B cell (primary cell): Measurements from ENCODE around the gene DLG2. TPM values are rescaled to one million over a fixed set of nuclear protein-coding genes. Genes with fewer than 3 reads are reported as not detected.

Source experiments
- ATAC-seq: fragments of 200-7000 bp; cut with Tn5 transposase; one replicate; pipeline ENCODE4 v1.10.0; 2021; ENCODE audit warnings: low read depth, mild to moderate bottlenecking, moderate number of reproducible peaks, moderate library complexity
- CTCF ChIA-PET: fragments of 350-600 bp; sonication (Branson Sonifier 250); formaldehyde crosslinking; loops from one replicate; lab custom pipeline; 2021; ENCODE audit warnings: antibody characterized with exemption, inconsistent platforms; lab: Charles Lee
- POLR2A ChIA-PET: fragments of 350-600 bp; sonication (Branson Sonifier 250); formaldehyde crosslinking; loops from one replicate; lab custom pipeline; 2021; ENCODE audit warnings: antibody characterized with exemption; lab: Charles Lee
- DNase-seq: peaks from one replicate; pipeline ENCODE4 v3.0.0; 2013
- H2AFZ ChIP-seq: 2 replicates; pipeline ENCODE4 v1.6.1; 2012; ENCODE audit warnings: mild to moderate bottlenecking, low read depth, low read length; ENCODE audit not compliant: insufficient read depth, poor library complexity, severe bottlenecking
- H3K27ac ChIP-seq, 2 donors: 1 replicate in 1 of 2; 2 replicates in 1 of 2; pipeline ENCODE4 v1.5.1; 2012 to 2013; ENCODE audit warnings: low read length in 2 of 2, mild to moderate bottlenecking in 2 of 2, moderate library complexity in 1 of 2
- H3K27me3 ChIP-seq, 4 experiments: fragments of 200-600 bp in 1 of 4; sonication (generic) in 1 of 4; replicated peaks in 1 of 4; 1 replicate in 2 of 4; 2 replicates in 2 of 4; pipeline versions ENCODE4 v1.6.1 to v1.7.0; 2013 to 2016; ENCODE audit warnings: low read length in 3 of 4, mild to moderate bottlenecking in 2 of 4, mixed read lengths in 1 of 4, moderate library complexity in 1 of 4; ENCODE audit not compliant: insufficient read depth in 4 of 4, control insufficient read depth in 3 of 4; ENCODE audit errors: control extremely low read depth in 1 of 4
- H3K36me3 ChIP-seq, 2 experiments: replicated peaks in 1 of 2; 1 replicate in 1 of 2; 2 replicates in 1 of 2; pipeline versions ENCODE4 v1.6.1 to v1.7.1; 2013; ENCODE audit warnings: low read length in 1 of 2; ENCODE audit not compliant: insufficient read depth in 2 of 2, control insufficient read depth in 1 of 2; ENCODE audit errors: control extremely low read depth in 1 of 2, extremely low read depth in 1 of 2
- H3K4me1 ChIP-seq, 2 donors: fragments of 200-600 bp in 1 of 2; sonication (generic) in 1 of 2; 1 replicate in 1 of 2; 2 replicates in 1 of 2; pipeline versions ENCODE4 v1.5.1 to v1.6.1; 2013 to 2017; ENCODE audit warnings: low read length in 2 of 2; ENCODE audit not compliant: control insufficient read depth in 2 of 2, insufficient read depth in 2 of 2
- H3K4me2 ChIP-seq: replicated peaks from 2 replicates; pipeline ENCODE3; 2012; ENCODE audit warnings: mild to moderate bottlenecking, low read depth, low read length; ENCODE audit not compliant: poor library complexity, severe bottlenecking
- H3K4me3 ChIP-seq, 5 experiments: fragments of 200-600 bp in 1 of 5; sonication (generic) in 1 of 5; 1 replicate in 3 of 5; 2 replicates in 2 of 5; pipeline versions ENCODE4 v1.5.1 to v1.7.0; 2011 to 2016; ENCODE audit warnings: low read length in 4 of 5, mild to moderate bottlenecking in 4 of 5, low read depth in 2 of 5, control low read depth in 1 of 5, moderate library complexity in 1 of 5; ENCODE audit not compliant: insufficient read depth in 1 of 5; ENCODE audit errors: control extremely low read depth in 1 of 5, extremely low read depth in 1 of 5
- H3K79me2 ChIP-seq: fragments of 200-600 bp; sonication (generic); one replicate; pipeline ENCODE4 v1.6.0; 2016; ENCODE audit warnings: low read length; ENCODE audit not compliant: control insufficient read depth, insufficient read depth
- H3K9ac ChIP-seq: fragments of 200-600 bp; sonication (generic); 2 replicates; pipeline ENCODE4 v1.6.1; 2017; ENCODE audit warnings: mild to moderate bottlenecking, low read length, moderate library complexity
- H3K9me3 ChIP-seq, 3 donors: one replicate each; pipeline versions ENCODE4 v1.6.1 to v1.7.1; 2013; ENCODE audit warnings: low read length in 2 of 3; ENCODE audit not compliant: control insufficient read depth in 2 of 3, insufficient read depth in 1 of 3; ENCODE audit errors: control extremely low read depth in 1 of 3
- H4K20me1 ChIP-seq: 2 replicates; pipeline ENCODE4 v1.6.0; 2012; ENCODE audit warnings: mild to moderate bottlenecking, low read length; ENCODE audit not compliant: insufficient read depth, control insufficient read depth, poor library complexity, severe bottlenecking
- H3K27ac Mint-ChIP-seq: one replicate; pipeline ENCODE4 v1.8.0; 2021; ENCODE audit warnings: mixed read lengths
- H3K27me3 Mint-ChIP-seq: one replicate; pipeline ENCODE4 v1.8.0; 2021; ENCODE audit warnings: mixed read lengths
- H3K4me1 Mint-ChIP-seq: one replicate; pipeline ENCODE4 v1.8.0; 2021; ENCODE audit warnings: mixed read lengths
- H3K4me3 Mint-ChIP-seq: one replicate; pipeline ENCODE4 v1.8.0; 2021; ENCODE audit warnings: mixed read lengths
- H3K9me3 Mint-ChIP-seq: one replicate; pipeline ENCODE4 v1.8.0; 2022; ENCODE audit warnings: mixed read lengths; ENCODE audit not compliant: insufficient read depth
- EZH2 ChIP-seq: IDR thresholded peaks from 2 replicates; pipeline ENCODE4 v1.6.1; 2012; ENCODE audit warnings: borderline replicate concordance, low read depth, mild to moderate bottlenecking, moderate library complexity, low read length; ENCODE audit not compliant: insufficient read depth, poor library complexity, severe bottlenecking
- WGBS: methylation state at CpG from one replicate; pipeline ENCODE4 v1.1.5; 2013; ENCODE audit warnings: missing lambda C conversion rate; ENCODE audit not compliant: insufficient coverage; 5-methylcytosine and 5-hydroxymethylcytosine counted together
- intact Hi-C: fragments of 100-400 bp; cut with micrococcal nuclease; formaldehyde crosslinking; loops from one replicate; pipeline ENCODE4 v1.10.0; 2022
- polyA plus RNA-seq: library from polyadenylated mRNA; depleted of rRNA; stranded (reverse); fragments of >200 nt; gene quantifications from 2 replicates; pipeline ENCODE4 v1.2.3, GENCODE V29; 2012
- total RNA-seq, 2 donors: library from RNA; stranded (reverse); fragments of 120-200 nt in 1 of 2; gene quantifications; 1 replicate in 1 of 2; 2 replicates in 1 of 2; pipeline versions ENCODE4 v1.2.3 to v1.2.4, GENCODE V29; 2013 to 2022
- TF ChIP-seq, protein P1 (sequence below): fragments of 200-600 bp; IDR thresholded peaks from one replicate; pipeline ENCODE4 v1.8.0; 2022; ENCODE audit warnings: antibody characterized with exemption, mild to moderate bottlenecking

The DLG2 gene
- total and polyA plus RNA-seq, 2 donors (not counting 1 experiment from before 2014, with no cell fraction given) = 0.54 to 5.4 TPM

DNA sequence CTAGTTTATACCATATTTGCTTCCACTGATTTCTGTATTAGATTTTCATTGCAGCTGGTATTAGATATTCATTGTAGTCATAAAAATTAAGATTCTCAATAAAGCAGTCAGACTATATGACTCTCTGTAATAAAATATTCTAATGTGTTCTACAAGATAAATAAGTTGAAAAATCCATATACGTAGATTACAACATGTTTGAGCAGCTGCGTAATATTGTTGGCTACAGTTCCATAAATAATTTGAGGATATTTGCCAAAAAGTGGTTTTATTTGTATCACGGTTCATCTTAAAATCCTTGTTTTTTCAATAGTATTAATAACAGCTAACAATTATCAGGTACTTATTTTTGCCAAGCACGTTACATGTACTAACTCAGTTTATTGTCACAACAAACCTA lies 1672.4 kb downstream of the DLG2 start:
- Histone ChIP-seq H3K79me2 (no peaks in the 10 kb centered on the region), H3K9ac (no peak overlapping the region), H3K9me3 (no peaks in the 10 kb centered on the region), H2AFZ (no peak overlapping the region), H3K4me2 (no peak overlapping the region), H3K36me3 (no peaks in the 10 kb centered on the region), H3K27me3 (no peaks in the 10 kb centered on the region), H4K20me1 (no peaks in the 10 kb centered on the region), H3K4me1 (no peaks in the 10 kb centered on the region), H3K4me3 (no peak overlapping the region), H3K27ac (no peak overlapping the region)
- no peak for ATAC-seq
- Mint-ChIP-seq H3K27me3 (no peaks in the 10 kb centered on the region), H3K27ac (no peak overlapping the region), H3K4me1 (no peaks in the 10 kb centered on the region), H3K4me3 (no peak overlapping the region), H3K9me3 (no peaks in the 10 kb centered on the region)
- POLR2A ChIA-PET = no interaction called here
- intact Hi-C loops = no loop called here
- CTCF ChIA-PET = no interaction called here
- WGBS = no CpG with 5 or more reads among the region's 4 CpGs
- TF ChIP-seq, protein P1, sequence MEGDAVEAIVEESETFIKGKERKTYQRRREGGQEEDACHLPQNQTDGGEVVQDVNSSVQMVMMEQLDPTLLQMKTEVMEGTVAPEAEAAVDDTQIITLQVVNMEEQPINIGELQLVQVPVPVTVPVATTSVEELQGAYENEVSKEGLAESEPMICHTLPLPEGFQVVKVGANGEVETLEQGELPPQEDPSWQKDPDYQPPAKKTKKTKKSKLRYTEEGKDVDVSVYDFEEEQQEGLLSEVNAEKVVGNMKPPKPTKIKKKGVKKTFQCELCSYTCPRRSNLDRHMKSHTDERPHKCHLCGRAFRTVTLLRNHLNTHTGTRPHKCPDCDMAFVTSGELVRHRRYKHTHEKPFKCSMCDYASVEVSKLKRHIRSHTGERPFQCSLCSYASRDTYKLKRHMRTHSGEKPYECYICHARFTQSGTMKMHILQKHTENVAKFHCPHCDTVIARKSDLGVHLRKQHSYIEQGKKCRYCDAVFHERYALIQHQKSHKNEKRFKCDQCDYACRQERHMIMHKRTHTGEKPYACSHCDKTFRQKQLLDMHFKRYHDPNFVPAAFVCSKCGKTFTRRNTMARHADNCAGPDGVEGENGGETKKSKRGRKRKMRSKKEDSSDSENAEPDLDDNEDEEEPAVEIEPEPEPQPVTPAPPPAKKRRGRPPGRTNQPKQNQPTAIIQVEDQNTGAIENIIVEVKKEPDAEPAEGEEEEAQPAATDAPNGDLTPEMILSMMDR = no peak
- TF ChIP-seq EZH2 = no peak
- no peak for DNase-seq

DNA sequence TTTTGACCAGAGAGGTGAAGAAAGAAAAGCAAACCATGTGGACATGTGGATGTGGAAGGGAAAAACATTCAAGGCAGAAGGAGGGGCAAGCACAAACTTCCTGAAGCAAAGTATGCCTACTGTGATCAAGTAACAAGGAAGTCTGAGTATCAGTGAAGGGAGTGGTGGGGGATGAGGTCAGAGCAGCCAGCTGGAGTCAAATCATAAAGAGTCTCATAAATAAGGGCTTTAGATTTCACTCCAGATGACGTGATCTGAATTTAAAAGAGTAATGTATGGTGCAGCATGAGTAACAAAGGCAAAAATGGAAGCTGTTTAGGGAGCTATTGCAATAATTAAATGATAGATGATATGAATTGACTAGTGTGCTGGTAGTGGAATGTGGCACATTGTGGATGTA lies 1675.6 kb downstream of the DLG2 start:
- Histone ChIP-seq H3K4me1 (no peaks in the 10 kb centered on the region), H4K20me1 (no peaks in the 10 kb centered on the region), H3K9ac (no peak overlapping the region), H3K9me3 (no peaks in the 10 kb centered on the region), H2AFZ (no peak overlapping the region), H3K79me2 (no peaks in the 10 kb centered on the region), H3K27me3 (no peaks in the 10 kb centered on the region), H3K4me2 (no peak overlapping the region), H3K27ac (no peak overlapping the region), H3K36me3 (no peaks in the 10 kb centered on the region), H3K4me3 (no peak overlapping the region)
- no peak for ATAC-seq
- no peaks in the 10 kb centered on the region for H3K4me1 Mint-ChIP-seq
- WGBS = 82% methylated on average over 1 of the region's 1 CpG
- H3K27ac Mint-ChIP-seq = no peak overlapping the region
- ChIA-PET CTCF (no interaction called here), POLR2A (no interaction called here)
- DNase-seq = no peak
- H3K27me3 Mint-ChIP-seq = no peaks in the 10 kb centered on the region
- H3K4me3 Mint-ChIP-seq = no peak overlapping the region
- intact Hi-C loops = no loop called here
- no peaks in the 10 kb centered on the region for H3K9me3 Mint-ChIP-seq
- no peak for TF ChIP-seq EZH2
- TF ChIP-seq, protein P1 = no peak
